GM12878 (cell line): ENCODE results near the gene OTOF. TPM values are rescaled to one million over a fixed set of nuclear protein-coding genes. Genes with fewer than 3 reads are reported as not detected.

Experiments used
- ATAC-seq: fragments of 200-7000 bp; cut with Tn5 transposase; 3 replicates; pipeline ENCODE4 v1.9.1; 2020; ENCODE audit warnings: mild to moderate bottlenecking, moderate library complexity
- BruUV-seq: library from RNA; stranded (reverse); fragments of 400-500 nt; replicated peaks from 2 replicates; lab custom pipeline; 2021; lab: Mats Ljungman, UMichigan
- CTCF ChIA-PET: fragments of 300-600 bp; sonication (Branson Sonifier 250); formaldehyde crosslinking; extraction: SDS; loops from one replicate; lab custom pipeline; 2021; ENCODE audit warnings: inconsistent platforms; lab: Yijun Ruan, JAX
- POLR2A ChIA-PET: fragments of 350-600 bp; formaldehyde crosslinking; extraction: SDS; loops from one replicate; lab custom pipeline; 2021; ENCODE audit warnings: inconsistent platforms; lab: Charles Lee
- RAD21 ChIA-PET: fragments of 300-600 bp; sonication (Branson Sonifier 250); formaldehyde crosslinking; loops from one replicate; lab custom pipeline; 2023; ENCODE audit warnings: antibody characterized with exemption; ENCODE audit not compliant: unreplicated experiment; lab: Charles Lee
- SMC1A ChIA-PET: fragments of 300-600 bp; sonication (Branson Sonifier 250); formaldehyde crosslinking; loops from one replicate; lab custom pipeline; 2023; ENCODE audit not compliant: unreplicated experiment, uncharacterized antibody; lab: Charles Lee
- DNase-seq: peaks from one replicate; pipeline ENCODE4 v3.0.0-alpha.2; 2011; ENCODE audit warnings: low read depth, low spot score
- FAIRE-seq: peaks from 3 replicates; lab custom pipeline; 2011; peaks lifted over from hg19 to GRCh38; lab: Jason Lieb, UNC
- H2AFZ ChIP-seq: 2 replicates; pipeline ENCODE4 v1.6.0; 2011; ENCODE audit warnings: low read depth, low read length, control low read depth; ENCODE audit not compliant: control insufficient read depth
- H3K27ac ChIP-seq: 2 replicates; pipeline ENCODE4 v1.5.1; 2011; ENCODE audit warnings: control low read depth; ENCODE audit not compliant: control insufficient read depth, insufficient read depth
- H3K27me3 ChIP-seq, 2 experiments: replicated peaks in 1 of 2; 2 replicates each; pipeline versions ENCODE4 v1.6.0 to v1.6.1; 2011; ENCODE audit warnings: low read length in 1 of 2; ENCODE audit not compliant: control insufficient read depth in 2 of 2, insufficient read depth in 2 of 2
- H3K36me3 ChIP-seq, 2 experiments: 2 replicates each; pipeline ENCODE4 v1.5.1; 2011; ENCODE audit warnings: low read length in 1 of 2; ENCODE audit not compliant: control insufficient read depth in 2 of 2, insufficient read depth in 2 of 2
- H3K4me1 ChIP-seq: 2 replicates; pipeline ENCODE4 v1.6.1; 2011; ENCODE audit warnings: mild to moderate bottlenecking, low read length, moderate library complexity, mixed read lengths; ENCODE audit not compliant: control insufficient read depth, insufficient read depth
- H3K4me2 ChIP-seq: 2 replicates; pipeline ENCODE4 v1.6.0; 2011; ENCODE audit warnings: control low read depth; ENCODE audit not compliant: control insufficient read depth, insufficient read depth
- H3K4me3 ChIP-seq: fragments of 200-600 bp; sonication (generic); 2 replicates; pipeline ENCODE4 v1.5.1; 2016
- H3K79me2 ChIP-seq: 2 replicates; pipeline ENCODE4 v1.6.0; 2011; ENCODE audit warnings: low read length; ENCODE audit not compliant: control insufficient read depth, insufficient read depth
- H3K9ac ChIP-seq: 2 replicates; pipeline ENCODE4 v1.8.0; 2011; ENCODE audit warnings: low read length, control low read depth, mixed read lengths; ENCODE audit not compliant: control insufficient read depth, insufficient read depth
- H3K9me3 ChIP-seq: replicated peaks from 3 replicates; pipeline ENCODE4 v1.5.1; 2011; ENCODE audit warnings: mild to moderate bottlenecking, low read length; ENCODE audit not compliant: control insufficient read depth, insufficient read depth
- H4K20me1 ChIP-seq: 2 replicates; pipeline ENCODE4 v1.6.0; 2011; ENCODE audit not compliant: control insufficient read depth, insufficient read depth
- BACH1 ChIP-seq: fragments of 450-650 bp; IDR thresholded peaks from 2 replicates; pipeline ENCODE4 v1.6.1; 2017; ENCODE audit warnings: mild to moderate bottlenecking, borderline replicate concordance
- CBFB ChIP-seq: IDR thresholded peaks from 2 replicates; pipeline ENCODE4 v1.6.1; 2016; ENCODE audit warnings: antibody characterized with exemption, low read depth
- CHD1 ChIP-seq: IDR thresholded peaks from 2 replicates; pipeline ENCODE4 v1.6.1; 2012; ENCODE audit warnings: low read depth, low read length, improper control_type of control experiment
- E4F1 ChIP-seq: fragments of 450-650 bp; IDR thresholded peaks from 2 replicates; pipeline ENCODE4 v1.6.1; 2018; ENCODE audit warnings: borderline replicate concordance, mild to moderate bottlenecking; ENCODE audit not compliant: partially characterized antibody
- FOS ChIP-seq: IDR thresholded peaks from 3 replicates; pipeline ENCODE4 v1.6.1; 2011; ENCODE audit warnings: borderline replicate concordance; ENCODE audit not compliant: insufficient read length; ENCODE audit errors: extremely low read depth
- IRF3 ChIP-seq: fragments of 450-650 bp; IDR thresholded peaks from 2 replicates; pipeline ENCODE4 v1.6.1; 2014; ENCODE audit warnings: mild to moderate bottlenecking
- LARP7 ChIP-seq: fragments of 450-650 bp; IDR thresholded peaks from 2 replicates; pipeline ENCODE4 v1.6.1; 2017; ENCODE audit warnings: mild to moderate bottlenecking
- MEF2A ChIP-seq: IDR thresholded peaks from 2 replicates; pipeline ENCODE4 v1.6.1; 2011; ENCODE audit warnings: low read depth, mild to moderate bottlenecking, low read length, moderate library complexity; ENCODE audit not compliant: insufficient read depth
- NR2F1 ChIP-seq: fragments of 450-650 bp; conservative IDR thresholded peaks from 2 replicates; pipeline ENCODE4 v1.6.1; 2017; ENCODE audit warnings: mild to moderate bottlenecking
- SIX5 ChIP-seq: IDR thresholded peaks from 2 replicates; pipeline ENCODE4 v1.6.1; 2011; ENCODE audit warnings: mild to moderate bottlenecking, low read depth, low read length, moderate library complexity; ENCODE audit not compliant: severe bottlenecking
- SP1 ChIP-seq: IDR thresholded peaks from one replicate; pipeline ENCODE4 v1.6.1; 2011; ENCODE audit warnings: low read depth, low read length
- TCF7 ChIP-seq: IDR thresholded peaks from 2 replicates; pipeline ENCODE4 v1.6.1; 2014; ENCODE audit warnings: antibody characterized with exemption, borderline replicate concordance
- YY1 ChIP-seq: IDR thresholded peaks from 2 replicates; pipeline ENCODE4 v1.6.1; 2011; ENCODE audit warnings: low read depth, mild to moderate bottlenecking, low read length
- ZBTB33 ChIP-seq: fragments of 450-650 bp; IDR thresholded peaks from 2 replicates; pipeline ENCODE4 v1.6.1; 2017; ENCODE audit warnings: mild to moderate bottlenecking
- ZBTB4 ChIP-seq: fragments of 450-650 bp; formaldehyde crosslinking; IDR thresholded peaks from 2 replicates; pipeline ENCODE4 v1.4.0; 2022; ENCODE audit warnings: mild to moderate bottlenecking, moderate library complexity
- WGBS: methylation state at CpG from one replicate; pipeline ENCODE4 v1.1.6; 2016; ENCODE audit warnings: low lambda C conversion rate; ENCODE audit not compliant: insufficient replicate concordance, insufficient coverage; ENCODE audit errors: missing lambda C conversion rate; 5-methylcytosine and 5-hydroxymethylcytosine counted together
- in situ Hi-C: fragments of 300-500 bp; cut with MboI; formaldehyde crosslinking; loops from 9 replicates; pipeline ENCODE4 v1.14.3; 2018; ENCODE audit warnings: mixed read lengths
- intact Hi-C: fragments of 100-400 bp; cut with micrococcal nuclease; formaldehyde crosslinking; loops from one replicate; pipeline ENCODE4 v1.14.2; 2022; ENCODE audit not compliant: unreplicated experiment
- polyA plus RNA-seq, 11 experiments: library from polyadenylated mRNA; depleted of rRNA in 4 of 11; unstranded in 6 of 11; stranded (reverse) in 5 of 11; fragments of >200 nt; fragmentation: Nextera tagmentation in 4 of 11; fragmentation: Illumina TruSeq in 1 of 11; extraction: Ambion mirVana in 4 of 11; extraction: Trizol in 1 of 11; gene quantifications; 1 replicate in 1 of 11; 2 replicates in 10 of 11; pipeline versions ENCODE4 v1.2.1 to v1.2.3, GENCODE V29; 2011 to 2016; ENCODE audit warnings: inconsistent platforms in 2 of 11, missing spikeins in 2 of 11, low read depth in 1 of 11
- total RNA-seq, 4 experiments: library from RNA; depleted of rRNA in 3 of 4; stranded (reverse); fragments of >200 nt in 3 of 4; fragmentation: Illumina TruSeq in 1 of 4; extraction: Trizol in 1 of 4; gene quantifications; 2 replicates each; pipeline versions ENCODE4 v1.2.1 to v1.2.3, GENCODE V29; 2013 to 2021

The OTOF gene
- total and polyA plus RNA-seq, 10 of the 15 experiments (the other 5 are each of a cell fraction or from before 2014, with no cell fraction given), result under 0.01 to 0.31 (median 0.07) TPM; not detected in 6

- Histone ChIP-seq H3K27ac (no peak overlapping the region), H3K4me1 (no peaks in the 10 kb centered on the region), H3K36me3 (no peaks in the 10 kb centered on the region), H3K4me2 (no peak overlapping the region), H3K9ac (no peak overlapping the region), H4K20me1 (no peaks in the 10 kb centered on the region), H3K9me3 (no peaks in the 10 kb centered on the region), H3K79me2 (no peaks in the 10 kb centered on the region), H2AFZ (no peak overlapping the region), H3K27me3 (no peaks in the 10 kb centered on the region), H3K4me3 (no peak overlapping the region)
- BruUV-seq, result no TSS peak
- ATAC-seq, result no peak
- no peak for DNase-seq
- TF ChIP-seq TCF7, result no peak
- no peak for TF ChIP-seq SIX5
- TF ChIP-seq ZBTB4 (CRISPR knock-in tag), result no peak
- TF ChIP-seq MEF2A, result no peak
- TF ChIP-seq LARP7, result no peak
- TF ChIP-seq CHD1, result no peak
- TF ChIP-seq FOS, result no peak
- TF ChIP-seq NR2F1, result no peak
- TF ChIP-seq BACH1, result no peak
- no peak for TF ChIP-seq IRF3
- no peak for TF ChIP-seq SP1
- TF ChIP-seq YY1, result no peak
- no peak for TF ChIP-seq ZBTB33
- no peak for TF ChIP-seq CBFB
- no peak for TF ChIP-seq E4F1
- no peak for FAIRE-seq
- ChIA-PET CTCF (no interaction called here), SMC1A (no interaction called here), RAD21 (no interaction called here), POLR2A (interaction anchor here (0.6 kb wide), 1 partner anchor 16 kb away, joined by 3 read pairs; no protein-coding TSS in a partner anchor)
- in situ Hi-C loops (no loop called here), intact Hi-C loops (no loop called here)
- WGBS, result 51% methylated on average over 5 of the region's 5 CpGs
Measured at GRCh38 chr2:26421961-26422360, 56.0 kb downstream of the OTOF start.
